K562 (cell line): Measurements from ENCODE around the gene TIMM17A. TPM values are rescaled to one million over a fixed set of nuclear protein-coding genes. Genes with fewer than 3 reads are reported as not detected.

Experiments
- HLTF ChIP-seq: fragments of 450-650 bp; IDR thresholded peaks from 2 replicates; pipeline ENCODE4 v1.6.1; 2016
- JUN ChIP-seq, 2 experiments: sonication (generic) in 1 of 2; formaldehyde crosslinking in 1 of 2; IDR thresholded peaks; 2 replicates each; pipeline versions ENCODE4 v1.6.1 to v1.8.0; 2012 to 2022; ENCODE audit warnings: borderline replicate concordance in 2 of 2, mild to moderate bottlenecking in 2 of 2, improper control_type of control experiment in 1 of 2, low read depth in 1 of 2, low read length in 1 of 2, missing genetic modification reagents in 1 of 2
- TEAD4 ChIP-seq, 2 experiments: sonication (generic) in 1 of 2; formaldehyde crosslinking in 1 of 2; IDR thresholded peaks; 2 replicates each; pipeline versions ENCODE4 v1.6.1 to v1.8.0; 2012 to 2022; ENCODE audit warnings: borderline replicate concordance in 1 of 2, inconsistent platforms in 1 of 2, low read length in 1 of 2, mild to moderate bottlenecking in 1 of 2, missing genetic modification reagents in 1 of 2
- ZNF263 ChIP-seq: sonication (generic); formaldehyde crosslinking; IDR thresholded peaks from 2 replicates; pipeline ENCODE4 v1.8.0; 2022; ENCODE audit warnings: mild to moderate bottlenecking, missing genetic modification reagents, borderline replicate concordance
- polyA plus RNA-seq, 8 experiments: library from polyadenylated mRNA; depleted of rRNA in 4 of 8; stranded (reverse) in 5 of 8; unstranded in 3 of 8; fragments of >200 nt; fragmentation: Nextera tagmentation in 2 of 8; fragmentation: Illumina TruSeq in 1 of 8; extraction: Ambion mirVana in 2 of 8; extraction: Trizol in 1 of 8; gene quantifications; 2 replicates each; pipeline versions ENCODE4 v1.2.1 to v1.2.3, GENCODE V29; 2011 to 2014; ENCODE audit warnings: inconsistent platforms in 1 of 8, missing spikeins in 1 of 8
- total RNA-seq, 7 experiments: library from RNA; depleted of rRNA in 6 of 7; stranded (reverse); fragments of >200 nt in 6 of 7; fragmentation: Illumina TruSeq in 2 of 7; extraction: Trizol in 2 of 7; gene quantifications; 2 replicates each; pipeline versions ENCODE4 v1.2.1 to v1.2.3, GENCODE V29; 2011 to 2021; ENCODE audit warnings: low replicate concordance in 1 of 7
- TF ChIP-seq, protein P1 (sequence below): sonication (generic); formaldehyde crosslinking; IDR thresholded peaks from 2 replicates; pipeline ENCODE4 v1.8.0; 2022; ENCODE audit warnings: mild to moderate bottlenecking, missing genetic modification reagents
- TF ChIP-seq, protein P2 (sequence below): sonication (generic); formaldehyde crosslinking; IDR thresholded peaks from 2 replicates; pipeline ENCODE4 v1.8.1; 2023; ENCODE audit warnings: mild to moderate bottlenecking, missing genetic modification reagents, moderate library complexity

The TIMM17A gene
- total and polyA plus RNA-seq, 9 of the 15 experiments (the other 6 are each of a cell fraction or from before 2014, with no cell fraction given): 116 to 744 (median 180) TPM

DNA sequence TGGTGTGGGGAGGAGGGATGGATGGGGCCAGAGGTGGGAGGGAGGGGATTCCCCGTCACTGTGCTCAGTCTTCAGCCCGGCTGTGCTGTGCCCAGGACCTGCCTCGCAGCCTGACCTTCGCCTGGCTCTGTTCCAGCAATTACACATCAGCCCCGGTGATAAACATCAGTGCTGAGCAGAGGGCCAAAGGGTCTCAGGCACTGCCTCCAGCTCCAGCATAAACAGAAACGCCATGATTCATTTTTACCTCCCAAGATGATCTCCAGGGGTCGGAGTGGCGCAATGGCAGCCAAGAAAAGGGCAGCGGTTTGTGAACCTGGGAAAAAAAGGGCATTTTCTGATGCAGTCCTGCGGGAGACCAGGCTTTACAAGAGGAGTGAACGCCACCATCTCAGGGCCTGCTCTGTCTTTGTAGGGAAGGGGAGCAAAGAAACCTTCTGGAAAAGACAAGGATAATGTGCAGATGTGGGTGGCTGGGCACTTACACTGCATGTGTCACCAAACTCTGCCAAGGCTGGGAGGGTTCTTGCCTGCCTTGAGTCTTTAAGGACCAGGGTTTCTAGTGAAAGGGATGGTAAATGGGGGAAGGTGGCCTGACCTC is 38.6 kb upstream of the TIMM17A start (continued):
- TF ChIP-seq ZNF263 (CRISPR knock-in tag) (peak; percentile 88), TEAD4 (IDR thresholded peaks at IDR 0.05; ENCODE audit: low read length) (no peak; the same call in 1 of the 2 replicates), TEAD4 (CRISPR knock-in tag; IDR thresholded peaks at IDR 0.05; ENCODE audit: borderline replicate concordance) (no peak), HLTF (no peak), JUN (IDR thresholded peaks at IDR 0.05; ENCODE audit: borderline replicate concordance, low read depth, low read length) (peak; percentile 84), JUN (CRISPR knock-in tag; IDR thresholded peaks at IDR 0.05; ENCODE audit: borderline replicate concordance) (no peak)
- TF ChIP-seq, protein P1, sequence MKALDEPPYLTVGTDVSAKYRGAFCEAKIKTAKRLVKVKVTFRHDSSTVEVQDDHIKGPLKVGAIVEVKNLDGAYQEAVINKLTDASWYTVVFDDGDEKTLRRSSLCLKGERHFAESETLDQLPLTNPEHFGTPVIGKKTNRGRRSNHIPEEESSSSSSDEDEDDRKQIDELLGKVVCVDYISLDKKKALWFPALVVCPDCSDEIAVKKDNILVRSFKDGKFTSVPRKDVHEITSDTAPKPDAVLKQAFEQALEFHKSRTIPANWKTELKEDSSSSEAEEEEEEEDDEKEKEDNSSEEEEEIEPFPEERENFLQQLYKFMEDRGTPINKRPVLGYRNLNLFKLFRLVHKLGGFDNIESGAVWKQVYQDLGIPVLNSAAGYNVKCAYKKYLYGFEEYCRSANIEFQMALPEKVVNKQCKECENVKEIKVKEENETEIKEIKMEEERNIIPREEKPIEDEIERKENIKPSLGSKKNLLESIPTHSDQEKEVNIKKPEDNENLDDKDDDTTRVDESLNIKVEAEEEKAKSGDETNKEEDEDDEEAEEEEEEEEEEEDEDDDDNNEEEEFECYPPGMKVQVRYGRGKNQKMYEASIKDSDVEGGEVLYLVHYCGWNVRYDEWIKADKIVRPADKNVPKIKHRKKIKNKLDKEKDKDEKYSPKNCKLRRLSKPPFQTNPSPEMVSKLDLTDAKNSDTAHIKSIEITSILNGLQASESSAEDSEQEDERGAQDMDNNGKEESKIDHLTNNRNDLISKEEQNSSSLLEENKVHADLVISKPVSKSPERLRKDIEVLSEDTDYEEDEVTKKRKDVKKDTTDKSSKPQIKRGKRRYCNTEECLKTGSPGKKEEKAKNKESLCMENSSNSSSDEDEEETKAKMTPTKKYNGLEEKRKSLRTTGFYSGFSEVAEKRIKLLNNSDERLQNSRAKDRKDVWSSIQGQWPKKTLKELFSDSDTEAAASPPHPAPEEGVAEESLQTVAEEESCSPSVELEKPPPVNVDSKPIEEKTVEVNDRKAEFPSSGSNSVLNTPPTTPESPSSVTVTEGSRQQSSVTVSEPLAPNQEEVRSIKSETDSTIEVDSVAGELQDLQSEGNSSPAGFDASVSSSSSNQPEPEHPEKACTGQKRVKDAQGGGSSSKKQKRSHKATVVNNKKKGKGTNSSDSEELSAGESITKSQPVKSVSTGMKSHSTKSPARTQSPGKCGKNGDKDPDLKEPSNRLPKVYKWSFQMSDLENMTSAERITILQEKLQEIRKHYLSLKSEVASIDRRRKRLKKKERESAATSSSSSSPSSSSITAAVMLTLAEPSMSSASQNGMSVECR: no peak
- TF ChIP-seq, protein P2, sequence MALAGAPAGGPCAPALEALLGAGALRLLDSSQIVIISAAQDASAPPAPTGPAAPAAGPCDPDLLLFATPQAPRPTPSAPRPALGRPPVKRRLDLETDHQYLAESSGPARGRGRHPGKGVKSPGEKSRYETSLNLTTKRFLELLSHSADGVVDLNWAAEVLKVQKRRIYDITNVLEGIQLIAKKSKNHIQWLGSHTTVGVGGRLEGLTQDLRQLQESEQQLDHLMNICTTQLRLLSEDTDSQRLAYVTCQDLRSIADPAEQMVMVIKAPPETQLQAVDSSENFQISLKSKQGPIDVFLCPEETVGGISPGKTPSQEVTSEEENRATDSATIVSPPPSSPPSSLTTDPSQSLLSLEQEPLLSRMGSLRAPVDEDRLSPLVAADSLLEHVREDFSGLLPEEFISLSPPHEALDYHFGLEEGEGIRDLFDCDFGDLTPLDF (CRISPR knock-in tag): 0 out of 2 replicates have a peak, but pooled peaks have one; percentile 51
- TF ChIP-seq, all 486 proteins: peak for 62
